ENCODE results near the gene CELF4.

CELF4 gene

GRCh38 chr18:37545461-37546271, 19.9 kb downstream of the CELF4 start:
- DNase-seq = no peak

- DNase-seq = no peak
These were observed 20.9 kb downstream of the CELF4 start for GRCh38 chr18:37544713-37545112.

GRCh38 chr18:37544217-37544616, 21.4 kb downstream of the CELF4 start:
- no peak for DNase-seq

- no peak for DNase-seq
These were observed 22.3 kb downstream of the CELF4 start for GRCh38 chr18:37543321-37543720.

- DNase-seq = no peak
These were observed 24.1 kb downstream of the CELF4 start for GRCh38 chr18:37541517-37541916.

GRCh38 chr18:37540424-37541138, 25.0 kb downstream of the CELF4 start:
- DNase-seq = no peak

GRCh38 chr18:37539236-37539635, 26.4 kb downstream of the CELF4 start:
- no peak for DNase-seq

GRCh38 chr18:37538526-37539205, 26.9 kb downstream of the CELF4 start:
- no peak for DNase-seq

GRCh38 chr18:37537868-37538525, 27.6 kb downstream of the CELF4 start:
- DNase-seq = peak in 1 of 2 experiments; percentile 52

- no peak for DNase-seq
These were observed 28.9 kb downstream of the CELF4 start for GRCh38 chr18:37536656-37537055.

GRCh38 chr18:37535968-37536367, 29.6 kb downstream of the CELF4 start:
- DNase-seq = no peak

GRCh38 chr18:37534627-37535026, 31.0 kb downstream of the CELF4 start:
- DNase-seq = no peak

GRCh38 chr18:37533647-37534584, 31.7 kb downstream of the CELF4 start:
- no peak for DNase-seq

GRCh38 chr18:37532917-37533316, 32.7 kb downstream of the CELF4 start:
- DNase-seq = no peak

GRCh38 chr18:37529863-37530262, 35.7 kb downstream of the CELF4 start:
- DNase-seq = no peak

GRCh38 chr18:37529296-37529695, 36.3 kb downstream of the CELF4 start:
- no peak for DNase-seq

GRCh38 chr18:37527395-37527794, 38.2 kb downstream of the CELF4 start:
- no peak for DNase-seq

- no peak for DNase-seq
These were observed 40.4 kb downstream of the CELF4 start for GRCh38 chr18:37525262-37525585.

- DNase-seq = no peak
These were observed 40.9 kb downstream of the CELF4 start for GRCh38 chr18:37524498-37525261.

- DNase-seq = no peak
These were observed 41.5 kb downstream of the CELF4 start for GRCh38 chr18:37524139-37524497.
